H1 (cell line): ENCODE results near the gene HMX1. TPM values are rescaled to one million over a fixed set of nuclear protein-coding genes. Genes with fewer than 3 reads are reported as not detected.

Experiments used
- CTCF ChIA-PET: fragments of 300-600 bp; sonication (Branson Sonifier 250); formaldehyde crosslinking; loops from one replicate; lab custom pipeline; 2021; ENCODE audit not compliant: partially characterized antibody; lab: Charles Lee
- POLR2A ChIA-PET: fragments of 300-600 bp; sonication (Branson Sonifier 250); formaldehyde crosslinking; loops from one replicate; lab custom pipeline; 2021; ENCODE audit warnings: inconsistent platforms; ENCODE audit not compliant: partially characterized antibody; lab: Charles Lee
- DNase-seq, 2 experiments: peaks; one replicate each; pipeline versions ENCODE4 v3.0.0 to v3.0.0-alpha.2; 2010 to 2022; ENCODE audit warnings: low spot score in 2 of 2, low read depth in 1 of 2, mixed read lengths in 1 of 2
- FAIRE-seq: peaks from 2 replicates; lab custom pipeline; 2011; peaks lifted over from hg19 to GRCh38; lab: Jason Lieb, UNC
- H2AFZ ChIP-seq: 2 replicates; pipeline ENCODE4 v1.8.1; 2012; ENCODE audit warnings: low read length, inconsistent platforms
- H2AK5ac ChIP-seq: 2 replicates; pipeline ENCODE4 v1.6.1; 2013; ENCODE audit warnings: low read depth, low read length
- H2BK120ac ChIP-seq: replicated peaks from 2 replicates; pipeline ENCODE3; 2013; ENCODE audit warnings: low read depth, low read length, inconsistent platforms
- H2BK12ac ChIP-seq: 2 replicates; pipeline ENCODE4 v1.6.1; 2013; ENCODE audit warnings: low read depth, low read length
- H2BK15ac ChIP-seq: 2 replicates; pipeline ENCODE4 v1.6.1; 2013; ENCODE audit warnings: low read length
- H2BK20ac ChIP-seq: 2 replicates; pipeline ENCODE4 v1.6.1; 2013; ENCODE audit warnings: low read length
- H2BK5ac ChIP-seq: 2 replicates; pipeline ENCODE4 v1.6.1; 2013; ENCODE audit warnings: low read depth, low read length
- H3K14ac ChIP-seq: 2 replicates; pipeline ENCODE4 v1.6.1; 2013; ENCODE audit warnings: inconsistent platforms; ENCODE audit not compliant: insufficient read length
- H3K18ac ChIP-seq: 2 replicates; pipeline ENCODE4 v1.6.1; 2013; ENCODE audit warnings: low read length; ENCODE audit errors: extremely low read depth
- H3K23ac ChIP-seq: 2 replicates; pipeline ENCODE4 v1.6.1; 2013; ENCODE audit warnings: inconsistent platforms; ENCODE audit not compliant: insufficient read length
- H3K23me2 ChIP-seq: 2 replicates; pipeline ENCODE4 v1.6.1; 2013; ENCODE audit warnings: low read depth, low read length
- H3K27ac ChIP-seq: 2 replicates; pipeline ENCODE4 v1.6.1; 2011; ENCODE audit warnings: low read depth, low read length, inconsistent platforms
- H3K27me3 ChIP-seq, 4 experiments: replicated peaks in 1 of 4; 1 replicate in 1 of 4; 2 replicates in 3 of 4; pipeline versions ENCODE4 v1.6.1 to v1.8.1; 2011 to 2013; ENCODE audit warnings: low read length in 3 of 4, mild to moderate bottlenecking in 3 of 4, inconsistent platforms in 2 of 4, mixed read lengths in 2 of 4, moderate library complexity in 1 of 4; ENCODE audit not compliant: control insufficient read depth in 3 of 4, insufficient read depth in 3 of 4; ENCODE audit errors: extremely low read depth in 1 of 4
- H3K36me3 ChIP-seq, 4 experiments: 2 replicates each; pipeline versions ENCODE4 v1.6.1 to v1.8.1; 2011 to 2013; ENCODE audit warnings: mild to moderate bottlenecking in 4 of 4, low read length in 3 of 4, moderate library complexity in 2 of 4, control low read depth in 1 of 4, inconsistent platforms in 1 of 4; ENCODE audit not compliant: insufficient read depth in 4 of 4, control insufficient read depth in 2 of 4
- H3K4ac ChIP-seq: replicated peaks from 2 replicates; pipeline ENCODE3; 2013; ENCODE audit warnings: low read length, low read depth, mixed read lengths, inconsistent platforms; ENCODE audit not compliant: insufficient read length
- H3K4me1 ChIP-seq, 4 experiments: replicated peaks in 1 of 4; 1 replicate in 1 of 4; 2 replicates in 3 of 4; pipeline versions ENCODE4 v1.6.1 to v1.8.1; 2011 to 2013; ENCODE audit warnings: low read length in 3 of 4, inconsistent platforms in 2 of 4, mixed read lengths in 1 of 4; ENCODE audit not compliant: insufficient read depth in 4 of 4, control insufficient read depth in 3 of 4
- H3K4me2 ChIP-seq, 2 experiments: 2 replicates each; pipeline versions ENCODE4 v1.6.1 to v1.8.1; 2011 to 2013; ENCODE audit warnings: low read depth in 2 of 2, low read length in 2 of 2, control low read depth in 1 of 2, inconsistent platforms in 1 of 2, mild to moderate bottlenecking in 1 of 2; ENCODE audit not compliant: insufficient read depth in 1 of 2
- H3K4me3 ChIP-seq, 4 experiments: fragments of 200-600, 300-600 bp in 1 of 4; sonication (generic), shearing (Covaris generic), sonication (Bioruptor Twin) in 1 of 4; 2 replicates each; pipeline versions ENCODE4 v1.5.1 to v1.8.1; 2011 to 2016; ENCODE audit warnings: low read length in 4 of 4, low read depth in 3 of 4, control low read depth in 2 of 4, inconsistent platforms in 2 of 4, mild to moderate bottlenecking in 2 of 4, mixed read lengths in 1 of 4, moderate library complexity in 1 of 4; ENCODE audit not compliant: insufficient read depth in 2 of 4; ENCODE audit errors: extremely low read depth in 1 of 4
- H3K56ac ChIP-seq: replicated peaks from 2 replicates; pipeline ENCODE3; 2013; ENCODE audit warnings: low read depth, mild to moderate bottlenecking, mixed read lengths, low read length, inconsistent platforms; ENCODE audit not compliant: insufficient read length
- H3K79me1 ChIP-seq: 2 replicates; pipeline ENCODE4 v1.6.1; 2013; ENCODE audit warnings: low read depth, low read length, control low read depth
- H3K79me2 ChIP-seq, 2 experiments: 2 replicates each; pipeline versions ENCODE4 v1.6.1 to v1.8.1; 2012 to 2013; ENCODE audit warnings: low read length in 2 of 2, mild to moderate bottlenecking in 2 of 2, inconsistent platforms in 1 of 2; ENCODE audit not compliant: insufficient read depth in 2 of 2, control insufficient read depth in 1 of 2
- H3K9ac ChIP-seq, 4 experiments: replicated peaks in 1 of 4; 1 replicate in 1 of 4; 2 replicates in 3 of 4; pipeline versions ENCODE4 v1.6.1 to v1.8.1; 2011 to 2013; ENCODE audit warnings: low read depth in 3 of 4, low read length in 3 of 4, control low read depth in 2 of 4, mild to moderate bottlenecking in 2 of 4, moderate library complexity in 2 of 4, inconsistent platforms in 1 of 4; ENCODE audit errors: extremely low read depth in 1 of 4
- H3K9me3 ChIP-seq, 2 experiments: 2 replicates each; pipeline versions ENCODE4 v1.6.1 to v1.8.1; 2012 to 2013; ENCODE audit warnings: mild to moderate bottlenecking in 2 of 2, moderate library complexity in 2 of 2, control low read depth in 1 of 2, inconsistent platforms in 1 of 2, low read depth in 1 of 2, low read length in 1 of 2, mixed read lengths in 1 of 2; ENCODE audit not compliant: insufficient read depth in 2 of 2
- H4K20me1 ChIP-seq, 2 experiments: replicated peaks in 1 of 2; 2 replicates each; pipeline versions ENCODE3 to v1.8.1; 2011 to 2013; ENCODE audit warnings: inconsistent platforms in 2 of 2, low read length in 2 of 2, mild to moderate bottlenecking in 1 of 2; ENCODE audit not compliant: insufficient read depth in 2 of 2, control insufficient read depth in 1 of 2
- H4K5ac ChIP-seq: 2 replicates; pipeline ENCODE4 v1.6.1; 2013; ENCODE audit warnings: low read length, low read depth, mixed read lengths, inconsistent platforms; ENCODE audit not compliant: insufficient read length
- H4K8ac ChIP-seq: 2 replicates; pipeline ENCODE4 v1.8.0; 2013; ENCODE audit warnings: mild to moderate bottlenecking, moderate library complexity, low read length, inconsistent platforms; ENCODE audit not compliant: insufficient read depth; ENCODE audit errors: extremely low read depth
- H4K91ac ChIP-seq: replicated peaks from 2 replicates; pipeline ENCODE3; 2013; ENCODE audit warnings: low read length, mixed read lengths, inconsistent platforms; ENCODE audit not compliant: insufficient read length
- ASH2L ChIP-seq: fragments of 200-600, 300-600 bp; sonication (generic); IDR thresholded peaks from one replicate; pipeline ENCODE4 v1.7.1; 2017; ENCODE audit warnings: low read length
- BRCA1 ChIP-seq: IDR thresholded peaks from 2 replicates; pipeline ENCODE4 v1.6.1; 2012; ENCODE audit warnings: low read depth, low read length, improper control_type of control experiment
- CHD2 ChIP-seq: IDR thresholded peaks from 2 replicates; pipeline ENCODE4 v1.6.1; 2012; ENCODE audit warnings: low read length, improper control_type of control experiment
- EZH2 ChIP-seq: fragments of 200-600 bp; sonication (generic); IDR thresholded peaks from 2 replicates; pipeline ENCODE4 v1.7.1; 2012; ENCODE audit warnings: low read depth, mild to moderate bottlenecking, moderate library complexity, low read length, inconsistent platforms; ENCODE audit not compliant: severe bottlenecking
- PHF8 ChIP-seq: fragments of 200-600 bp; sonication (generic); conservative IDR thresholded peaks from 2 replicates; pipeline ENCODE4 v1.7.1; 2012; ENCODE audit warnings: low read depth, mild to moderate bottlenecking, inconsistent platforms, low read length, moderate library complexity
- RNF2 ChIP-seq: fragments of 200-900, 300-1000 bp; sonication (generic); IDR thresholded peaks from 2 replicates; pipeline ENCODE4 v1.7.1; 2016; ENCODE audit warnings: borderline replicate concordance, low read depth, mild to moderate bottlenecking, antibody characterized with exemption, low read length; ENCODE audit not compliant: poor library complexity, severe bottlenecking; ENCODE audit errors: missing control alignments
- SP1 ChIP-seq: IDR thresholded peaks from 2 replicates; pipeline ENCODE4 v1.6.1; 2011; ENCODE audit warnings: low read depth, low read length
- SRF ChIP-seq: IDR thresholded peaks from 2 replicates; pipeline ENCODE4 v1.6.1; 2011; ENCODE audit warnings: mild to moderate bottlenecking, low read depth, low read length, moderate library complexity
- WGBS, 2 experiments: shearing (Covaris generic) in 1 of 2; methylation state at CpG; one replicate each; pipeline versions ENCODE4 v1.1.6 to v1.1.7; 2013 to 2015; ENCODE audit warnings: low lambda C conversion rate in 2 of 2, mixed read lengths in 2 of 2, inconsistent platforms in 1 of 2, low coverage in 1 of 2, missing lambda C conversion rate in 1 of 2; ENCODE audit not compliant: insufficient replicate concordance in 2 of 2, insufficient coverage in 1 of 2, insufficient read length in 1 of 2; ENCODE audit errors: extremely low coverage in 1 of 2, missing lambda C conversion rate in 1 of 2; 5-methylcytosine and 5-hydroxymethylcytosine counted together
- polyA plus RNA-seq, 7 experiments: library from polyadenylated mRNA; depleted of rRNA in 3 of 7; stranded (reverse) in 5 of 7; unstranded in 2 of 7; fragments of >200 nt in 5 of 7; fragments of 200-250 nt in 2 of 7; gene quantifications; 1 replicate in 5 of 7; 2 replicates in 1 of 7; 4 replicates in 1 of 7; pipeline versions ENCODE4 v1.2.1 to v1.2.3, GENCODE V29; 2011 to 2013; ENCODE audit warnings: missing spikeins in 2 of 7, mixed read lengths in 2 of 7
- total RNA-seq: library from RNA; stranded (reverse); fragmentation: NEBNext Ultra II Directional; extraction: Animal tissue kit (Norgen Biotek cat#: 25700); gene quantifications from 2 replicates; pipeline ENCODE4 v1.2.1, GENCODE V29; 2021

The HMX1 gene
- total and polyA plus RNA-seq, 2 of the 8 experiments (the other 6 are each of a cell fraction or from before 2014, with no cell fraction given) = 0.26 TPM; not detected in 1

DNA sequence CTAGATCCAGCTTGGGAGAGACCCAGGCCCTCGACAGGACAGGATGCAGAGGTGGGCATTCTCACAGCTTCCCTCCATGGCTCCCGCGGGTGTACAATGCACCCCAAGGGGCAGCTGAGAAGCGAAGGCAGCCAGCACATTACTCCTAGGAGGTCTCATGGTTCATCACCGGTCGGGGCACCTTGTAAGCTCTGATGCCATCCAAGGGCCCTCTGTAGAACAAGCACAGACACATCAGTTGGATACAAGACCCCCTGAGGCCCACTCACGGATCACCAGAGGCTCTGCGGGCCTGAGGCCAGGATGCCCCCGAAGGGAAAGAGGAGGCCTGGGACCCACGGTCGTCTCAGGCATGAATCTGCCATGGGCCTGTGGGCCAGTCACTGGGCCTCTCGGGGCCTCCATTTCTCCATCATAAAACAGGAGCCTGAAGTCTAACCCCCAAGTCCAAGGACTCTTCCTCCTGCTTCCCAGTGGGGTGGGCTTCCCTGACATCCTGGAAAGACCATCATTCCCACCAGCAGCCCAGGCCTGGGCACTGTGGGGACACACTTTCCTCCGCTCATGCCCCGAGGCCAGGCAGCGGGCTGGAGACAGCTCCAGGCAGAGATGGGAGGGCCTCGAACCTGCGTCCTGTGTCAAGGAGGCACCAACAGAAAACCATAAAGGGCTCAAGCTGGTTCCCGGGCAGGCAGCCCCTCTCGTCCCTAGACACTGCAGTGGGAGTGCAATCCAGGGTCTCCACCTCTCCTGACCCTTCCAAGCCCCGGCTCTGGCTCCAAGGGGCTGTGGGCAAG is 20.1 kb downstream of the HMX1 start:
- H2BK120ac ChIP-seq = no peak overlapping the region
- WGBS, 2 experiments = 92% methylated on average over 19 of the region's 20 CpGs; no CpG with 5 or more reads in 1 of the 2 experiments
- H3K9ac ChIP-seq = no peak overlapping the region
- no peak overlapping the region for H2AK5ac ChIP-seq
- no peak overlapping the region for H2BK12ac ChIP-seq
- H3K4ac ChIP-seq = no peak overlapping the region
- no peak overlapping the region for H2BK15ac ChIP-seq
- H3K9me3 ChIP-seq = no peaks in the 10 kb centered on the region
- H3K79me1 ChIP-seq = no peaks in the 10 kb centered on the region
- no peak overlapping the region for H3K18ac ChIP-seq
- H3K27me3 ChIP-seq = peaks cover 24 to 36% (median 32%) of the 10 kb centered on the region in 4 experiments
- ChIA-PET CTCF (interaction anchor here (1.0 to 1.6 kb wide), 2 partner anchors 17 to 35 kb away, joined by 3 to 6 read pairs; no protein-coding TSS in a partner anchor), POLR2A (no interaction called here)
- H4K20me1 ChIP-seq = peaks cover 4 to 5% of the 10 kb centered on the region in 2 experiments
- H3K36me3 ChIP-seq = no peaks in the 10 kb centered on the region
- peaks cover 0 to 18% (median 11%) of the 10 kb centered on the region in 4 experiments; a peak in 6 of 7 replicates for H3K4me1 ChIP-seq
- H4K5ac ChIP-seq = no peak overlapping the region
- no peak overlapping the region for H3K4me3 ChIP-seq
- H3K14ac ChIP-seq = no peak overlapping the region
- no peak overlapping the region for H4K8ac ChIP-seq
- H3K23me2 ChIP-seq = no peaks in the 10 kb centered on the region
- H2BK5ac ChIP-seq = no peak overlapping the region
- no peak overlapping the region for H4K91ac ChIP-seq
- DNase-seq (no peak), FAIRE-seq (no peak)
- H3K27ac ChIP-seq = no peak overlapping the region
- no peak overlapping the region for H2AFZ ChIP-seq
- H3K23ac ChIP-seq = no peak overlapping the region
- no peak for TF ChIP-seq RNF2
- no peak for TF ChIP-seq PHF8
- no peak for TF ChIP-seq EZH2
- no peak for TF ChIP-seq SP1
- no peak for TF ChIP-seq SRF
- no peak for TF ChIP-seq CHD2
- no peak for TF ChIP-seq BRCA1
- no peak for TF ChIP-seq ASH2L
- no peak overlapping the region for H3K56ac ChIP-seq
- H3K4me2 ChIP-seq = no peak overlapping the region
- H2BK20ac ChIP-seq = no peak overlapping the region
- H3K79me2 ChIP-seq = no peaks in the 10 kb centered on the region
